HG03575 (cell line): Measurements from ENCODE around the gene ZSWIM4.

ENCODE experiments used
- ATAC-seq: cut with Tn5 transposase; IDR thresholded peaks from one replicate; pipeline ENCODE4 v1.9.1; 2021; ENCODE audit not compliant: unreplicated experiment, insufficient number of reproducible peaks, low FRiP score; ENCODE audit errors: extremely low read depth

Gene ZSWIM4

DNA sequence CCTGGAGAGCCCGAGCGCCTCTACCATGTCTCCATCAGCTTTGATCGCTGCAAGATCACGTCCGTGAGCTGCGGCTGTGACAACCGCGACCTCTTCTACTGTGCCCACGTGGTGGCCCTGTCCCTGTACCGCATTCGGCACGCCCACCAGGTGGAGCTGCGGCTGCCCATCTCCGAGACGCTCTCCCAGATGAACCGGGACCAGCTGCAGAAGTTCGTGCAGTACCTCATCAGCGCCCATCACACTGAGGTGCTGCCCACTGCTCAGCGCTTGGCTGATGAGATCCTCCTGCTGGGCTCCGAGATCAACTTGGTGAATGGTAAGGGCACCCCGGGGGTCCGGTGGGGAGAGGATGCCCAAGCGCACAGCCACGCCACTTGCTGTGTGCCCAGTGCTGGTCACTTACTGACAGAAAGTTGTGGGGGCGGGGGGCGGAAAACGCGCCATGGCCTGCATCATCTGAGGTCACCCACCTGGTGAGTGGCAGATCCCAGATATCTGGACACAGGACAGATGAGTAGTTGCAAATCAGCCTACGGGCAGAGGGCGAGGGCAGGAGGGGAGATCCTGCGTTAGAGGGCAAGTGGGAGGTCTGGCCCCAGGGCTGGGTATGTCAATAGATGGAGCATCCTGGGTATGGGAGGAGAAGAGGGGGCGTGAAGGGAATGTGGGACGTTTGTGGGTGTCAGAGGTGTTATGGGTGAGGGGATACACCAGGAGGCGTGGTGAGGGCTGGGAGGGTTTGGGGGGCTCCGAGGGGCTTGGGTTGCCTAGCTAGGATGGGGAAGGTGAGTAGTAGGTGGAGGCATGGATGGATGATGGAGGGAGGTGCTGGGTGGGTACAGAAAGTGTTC is 9.8 kb downstream of the ZSWIM4 start:
- no peak for ATAC-seq

DNA sequence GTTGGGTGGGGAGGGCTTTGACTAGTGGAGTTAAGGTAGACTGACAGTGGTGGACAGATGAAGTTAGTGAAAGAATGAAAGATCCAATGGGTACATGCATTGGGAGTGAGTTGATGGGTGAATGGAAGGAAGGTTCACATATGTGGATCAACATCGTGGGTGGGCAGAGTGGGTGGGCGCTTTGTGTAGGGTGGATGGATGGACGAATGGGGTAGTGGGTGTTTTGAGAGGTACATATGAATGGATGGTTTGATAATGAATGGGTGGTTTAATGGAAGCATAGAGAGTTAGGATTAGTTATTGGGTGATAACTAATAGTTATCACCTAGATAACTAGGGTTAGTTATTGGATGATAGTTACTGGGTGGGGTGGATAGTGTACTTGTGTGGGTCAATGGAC is 11.5 kb downstream of the ZSWIM4 start:
- ATAC-seq = no peak

DNA sequence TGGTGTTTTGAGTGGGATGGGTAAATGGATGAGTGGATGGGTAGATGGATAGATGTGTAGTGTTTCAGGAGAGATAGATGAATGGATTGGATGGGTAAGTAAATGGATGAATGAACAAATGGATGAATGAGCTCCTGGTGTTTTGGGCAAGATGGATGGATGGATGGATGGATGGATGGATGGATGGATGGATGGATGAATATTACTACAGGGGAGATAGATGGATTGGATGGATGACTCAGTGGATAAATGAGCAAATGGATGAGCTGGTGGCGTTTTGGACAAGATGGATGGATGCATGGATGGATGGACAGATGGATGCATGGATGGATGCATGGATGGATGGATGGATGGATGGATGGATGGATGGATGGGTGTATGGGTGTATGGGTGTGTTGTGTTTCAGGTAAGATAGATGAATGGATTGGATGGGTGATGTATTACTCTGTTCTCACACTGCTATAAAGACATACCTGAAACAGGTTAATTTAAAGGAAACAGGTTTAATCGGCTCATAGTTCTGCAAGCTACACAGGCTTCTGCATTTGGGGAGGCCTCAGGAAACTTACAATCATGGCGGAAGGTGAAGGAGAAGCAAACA is 12.3 kb downstream of the ZSWIM4 start:
- no peak for ATAC-seq

DNA sequence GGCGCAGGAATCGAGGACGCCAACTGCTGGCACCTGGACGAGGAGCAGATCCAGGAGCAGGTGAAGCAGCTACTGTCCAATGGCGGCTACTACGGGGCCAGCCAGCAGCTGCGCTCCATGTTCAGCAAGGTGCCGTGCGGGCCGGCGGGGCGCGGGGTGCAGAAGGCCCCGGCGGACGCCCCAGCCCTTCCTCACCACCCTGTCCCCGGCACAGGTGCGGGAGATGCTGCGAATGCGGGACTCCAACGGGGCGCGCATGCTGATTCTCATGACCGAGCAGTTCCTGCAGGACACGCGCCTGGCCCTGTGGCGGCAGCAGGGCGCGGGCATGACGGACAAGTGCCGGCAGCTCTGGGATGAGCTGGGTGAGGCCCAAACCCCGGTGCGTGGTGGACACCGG is 13.6 kb downstream of the ZSWIM4 start:
- ATAC-seq = no peak

DNA sequence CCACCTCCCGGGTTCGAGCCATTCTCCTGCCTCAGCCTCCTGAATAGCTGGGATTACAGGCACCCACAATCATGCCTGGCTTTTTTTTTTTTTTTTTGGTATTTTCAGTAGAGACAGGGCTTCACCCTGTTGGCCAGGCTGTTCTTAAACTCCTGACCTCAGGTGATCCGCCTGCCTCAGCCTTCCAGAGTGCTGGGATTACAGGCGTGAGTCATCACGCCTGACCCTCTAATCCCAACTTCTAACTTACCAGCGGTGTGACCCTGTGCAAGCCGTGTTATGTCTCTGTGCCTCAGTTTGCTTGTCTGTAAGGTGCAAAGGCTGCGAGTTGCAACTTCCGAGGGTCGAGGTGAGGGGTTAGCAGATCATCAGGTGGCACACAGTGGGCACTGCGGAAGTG is 17.3 kb downstream of the ZSWIM4 start:
- ATAC-seq = no peak

DNA sequence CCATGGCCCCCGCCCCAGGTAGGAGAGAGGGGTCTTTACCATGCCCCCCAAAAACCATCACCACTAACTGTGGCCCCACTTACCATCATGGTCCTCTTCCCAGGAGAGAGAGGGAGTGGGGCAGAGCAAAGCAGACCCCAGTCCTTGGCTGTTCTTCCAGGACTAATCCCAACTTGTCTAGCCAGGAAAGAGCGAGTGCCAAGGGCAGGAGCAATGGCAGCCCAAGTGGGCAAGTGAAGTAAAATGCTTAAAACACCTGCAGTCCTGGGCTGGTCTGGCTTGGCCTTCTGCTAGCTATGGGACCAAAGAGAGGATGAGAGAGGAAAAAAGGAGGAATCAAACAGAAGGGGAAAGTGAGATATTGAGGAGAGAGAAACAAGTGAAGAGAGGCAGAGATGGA is 17.9 kb downstream of the ZSWIM4 start:
- no peak for ATAC-seq

DNA sequence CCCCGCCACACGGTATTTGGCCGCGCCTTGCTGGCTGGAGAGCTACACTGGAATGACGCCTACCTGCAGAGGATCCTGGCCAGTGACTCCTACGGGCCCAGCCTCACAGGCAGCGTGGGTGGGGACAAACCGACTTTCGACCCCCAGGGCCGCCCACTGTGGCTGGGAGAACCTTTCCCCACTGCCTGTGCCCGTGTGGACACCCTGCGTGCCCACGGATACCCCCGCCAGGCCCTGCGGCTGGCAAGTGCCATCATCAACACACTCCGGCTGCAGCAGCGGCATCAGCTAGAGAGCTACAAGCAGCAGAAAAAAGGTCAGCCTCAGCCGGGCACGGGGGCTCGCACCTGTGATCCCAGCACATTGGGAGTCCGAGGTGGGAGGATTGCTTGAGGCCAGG is 19.3 kb downstream of the ZSWIM4 start:
- no peak for ATAC-seq

DNA sequence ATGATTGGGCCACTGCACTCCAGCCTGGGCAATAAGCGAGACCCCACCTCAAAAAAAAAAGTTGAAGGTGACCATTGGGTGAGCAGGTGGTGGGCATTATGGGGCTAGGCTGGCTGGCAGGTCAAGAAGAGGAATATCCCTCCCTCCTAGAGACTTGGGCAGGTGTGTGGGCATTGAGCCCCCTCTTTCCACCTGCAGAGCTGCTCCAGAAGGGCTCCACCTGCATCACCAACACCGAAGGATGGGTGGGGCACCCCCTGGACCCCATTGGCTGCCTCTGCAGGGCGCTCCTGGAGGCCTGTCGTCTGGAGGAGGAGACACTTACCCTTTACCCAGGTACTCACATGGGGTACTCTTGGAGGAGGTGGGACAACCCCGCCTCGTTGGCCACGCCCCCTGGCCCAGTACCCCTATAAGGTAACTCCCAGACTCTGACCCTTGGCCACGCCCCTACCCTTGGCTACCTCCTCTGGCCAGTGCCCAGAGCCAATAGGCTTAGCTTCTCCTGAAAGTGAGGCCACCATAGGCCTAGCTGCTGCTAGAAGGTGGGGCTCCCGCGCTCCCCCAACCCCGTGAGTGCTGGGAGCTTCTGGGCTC is 21.9 kb downstream of the ZSWIM4 start:
- no peak for ATAC-seq

DNA sequence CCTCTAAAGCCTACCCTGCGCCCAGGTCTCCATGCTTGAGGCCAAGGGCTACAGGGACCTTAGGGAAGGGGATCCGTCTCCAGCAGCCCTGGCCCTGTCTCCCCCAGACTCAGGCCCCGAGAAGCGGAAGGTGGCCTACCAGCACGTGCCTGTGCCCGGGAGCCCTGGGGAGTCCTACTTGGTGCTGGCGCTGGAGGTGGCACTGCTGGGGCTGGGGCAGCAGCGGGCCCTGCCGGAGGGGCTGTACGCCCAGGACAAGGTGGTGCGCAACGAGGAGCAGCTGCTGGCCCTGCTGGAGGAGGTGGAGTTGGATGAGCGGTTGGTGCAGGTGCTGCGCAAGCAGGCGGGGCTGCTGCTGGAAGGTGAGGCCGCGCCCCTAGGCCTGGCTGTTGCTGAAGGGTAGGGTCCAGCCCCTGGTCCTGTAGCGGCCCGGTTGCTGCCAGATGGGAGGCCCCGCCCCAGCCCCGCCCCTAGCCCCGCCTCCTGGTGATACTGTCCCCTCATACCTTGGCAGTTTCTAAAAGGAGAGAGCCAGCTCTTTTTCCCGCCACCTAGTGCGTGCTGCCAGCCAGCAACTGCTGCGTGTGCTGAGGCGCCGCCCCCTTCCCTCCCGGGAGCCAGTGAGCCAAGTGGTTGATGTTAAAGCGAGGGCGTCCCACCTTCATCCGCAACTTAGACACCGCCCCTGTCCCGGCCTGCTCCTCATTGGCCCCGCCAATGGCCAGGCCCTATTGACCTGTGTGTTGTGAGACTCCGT is 22.6 kb downstream of the ZSWIM4 start:
- ATAC-seq = no peak

DNA sequence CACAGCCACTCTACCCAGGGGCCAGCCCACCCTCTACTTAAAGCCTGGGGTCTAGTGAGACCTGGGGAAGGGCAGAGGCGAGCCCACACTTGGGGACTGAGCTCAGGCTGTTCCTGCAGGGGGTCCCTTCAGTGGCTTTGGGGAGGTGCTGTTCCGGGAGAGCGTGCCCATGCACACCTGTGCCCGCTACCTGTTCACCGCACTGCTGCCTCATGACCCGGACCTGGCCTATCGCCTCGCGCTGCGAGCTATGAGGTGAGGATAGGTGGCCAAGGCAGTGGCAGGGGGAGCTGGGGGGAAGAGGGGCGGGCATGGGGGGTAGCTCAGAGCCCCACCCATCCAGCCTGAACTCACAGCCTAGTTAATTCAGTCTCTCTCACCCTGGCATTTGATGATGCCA is 24.0 kb downstream of the ZSWIM4 start:
- no peak for ATAC-seq

DNA sequence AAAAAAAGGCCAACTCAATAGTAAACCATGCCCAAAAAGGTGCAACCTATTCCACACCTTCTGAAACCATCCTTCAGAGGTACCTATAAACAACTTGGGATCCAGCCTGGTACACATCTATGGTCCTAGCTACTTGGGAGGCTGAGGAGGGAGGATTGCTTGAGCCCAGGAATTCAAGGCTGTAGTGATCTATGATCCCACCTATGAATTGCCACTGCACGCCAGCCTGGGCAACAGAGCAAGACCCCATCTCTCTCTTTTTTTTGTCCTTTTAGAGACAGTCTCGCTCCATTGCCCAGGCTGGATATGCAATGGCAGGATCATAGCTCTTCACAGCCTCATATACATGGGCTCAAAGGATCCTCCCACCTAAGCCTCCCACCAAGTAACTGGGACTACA is 26.0 kb downstream of the ZSWIM4 start:
- ATAC-seq = no peak

DNA sequence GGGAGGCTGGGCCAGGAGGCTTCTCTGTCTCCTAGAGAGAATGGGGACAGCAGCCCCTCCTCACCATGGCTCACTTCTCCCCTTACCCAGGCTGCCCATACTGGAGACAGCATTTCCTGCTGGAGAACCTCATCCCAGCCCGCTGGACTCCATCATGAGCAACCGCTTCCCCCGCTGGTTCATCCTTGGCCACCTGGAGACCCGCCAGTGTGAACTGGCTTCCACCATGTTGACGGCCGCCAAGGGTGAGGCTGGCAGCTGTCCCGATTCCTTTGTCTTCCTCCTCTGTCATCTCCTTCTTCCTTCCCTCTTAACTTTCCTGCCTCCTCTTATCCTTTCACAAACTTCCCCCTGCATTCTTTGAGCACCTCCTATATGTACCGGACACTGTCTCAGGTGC is 28.0 kb downstream of the ZSWIM4 start:
- ATAC-seq = no peak

DNA sequence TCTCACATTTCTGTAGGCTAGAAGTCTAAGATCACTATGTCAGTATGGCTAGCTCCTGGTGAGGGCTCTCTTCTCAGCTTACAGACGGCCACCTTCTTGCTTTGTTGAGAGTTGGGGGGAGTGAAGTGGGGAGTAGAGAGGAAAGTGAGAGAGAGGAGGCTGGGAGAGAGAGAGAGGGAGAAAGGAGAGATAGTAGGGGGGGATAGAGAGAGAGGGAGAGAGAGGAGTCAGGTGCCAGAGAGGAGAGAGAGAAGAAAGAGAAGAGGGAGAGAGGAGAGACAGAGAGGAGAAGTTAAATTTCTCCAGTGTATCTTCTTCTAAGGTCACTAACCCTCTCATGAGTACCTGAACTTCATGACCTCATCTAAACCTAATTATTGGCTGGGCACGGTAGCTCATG is 28.7 kb downstream of the ZSWIM4 start:
- ATAC-seq = no peak

DNA sequence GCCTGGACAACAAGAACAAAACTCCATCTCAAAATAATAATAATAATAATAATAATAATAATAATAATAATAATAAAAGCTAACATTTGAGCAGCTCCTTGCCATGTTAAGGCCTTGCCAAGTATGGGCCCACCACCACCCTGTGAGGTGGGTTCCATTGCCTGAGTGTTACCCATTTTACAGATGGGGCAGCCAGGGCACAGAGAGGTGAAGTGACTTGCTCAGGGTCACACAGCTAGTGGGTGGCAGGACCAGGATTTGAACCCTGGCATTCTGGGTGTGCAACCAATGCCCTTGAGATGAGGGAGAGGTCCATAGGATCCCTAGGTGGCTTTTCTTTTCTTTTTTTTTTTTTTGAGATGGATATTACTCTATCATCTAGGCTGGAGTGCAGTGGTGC is 29.5 kb downstream of the ZSWIM4 start:
- no peak for ATAC-seq

DNA sequence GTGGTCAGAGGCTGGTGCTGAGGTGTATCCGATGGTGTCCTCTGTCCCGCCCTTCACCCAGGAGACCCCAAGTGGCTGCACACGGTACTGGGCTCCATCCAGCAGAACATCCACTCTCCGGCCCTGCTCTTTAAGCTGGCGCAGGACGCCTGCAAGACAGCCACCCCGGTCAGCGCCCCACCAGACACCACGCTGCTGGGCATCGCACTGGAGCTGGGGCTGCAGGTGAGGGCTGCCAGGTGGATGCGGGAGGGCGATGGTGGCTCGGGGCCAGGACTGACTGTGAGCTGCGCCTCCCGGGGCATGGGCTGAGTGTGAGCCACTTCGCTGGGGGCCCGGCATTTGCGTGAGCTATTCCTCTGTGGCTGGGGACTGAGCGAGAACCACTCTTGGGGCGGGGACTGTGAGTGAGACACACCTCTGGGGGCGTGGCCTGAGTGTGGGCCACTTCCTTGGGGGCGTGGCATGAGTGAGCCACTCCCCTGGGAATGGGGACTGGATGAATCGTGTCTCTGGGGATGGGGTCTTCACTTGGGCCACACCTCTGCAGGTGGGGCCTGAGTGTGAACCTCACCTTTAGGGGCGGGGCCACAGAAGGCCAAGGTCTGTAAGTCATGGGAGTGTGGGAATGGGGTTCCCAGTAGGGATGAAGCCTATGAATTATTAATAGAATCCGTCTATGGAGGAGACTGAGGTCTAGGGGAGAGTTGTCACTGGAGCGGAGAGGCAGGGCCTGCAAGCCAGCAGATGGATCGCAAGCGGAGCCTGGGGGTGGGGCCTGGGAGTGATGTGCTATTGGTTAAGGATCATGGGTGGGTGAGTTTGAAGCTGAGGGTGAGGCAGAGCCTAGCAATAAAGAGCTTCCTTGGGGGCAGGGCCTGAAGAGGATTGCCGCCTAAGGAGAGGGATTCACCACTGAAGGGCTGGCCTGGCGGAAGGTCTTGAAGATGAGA is 30.5 kb downstream of the ZSWIM4 start:
- no peak for ATAC-seq

DNA sequence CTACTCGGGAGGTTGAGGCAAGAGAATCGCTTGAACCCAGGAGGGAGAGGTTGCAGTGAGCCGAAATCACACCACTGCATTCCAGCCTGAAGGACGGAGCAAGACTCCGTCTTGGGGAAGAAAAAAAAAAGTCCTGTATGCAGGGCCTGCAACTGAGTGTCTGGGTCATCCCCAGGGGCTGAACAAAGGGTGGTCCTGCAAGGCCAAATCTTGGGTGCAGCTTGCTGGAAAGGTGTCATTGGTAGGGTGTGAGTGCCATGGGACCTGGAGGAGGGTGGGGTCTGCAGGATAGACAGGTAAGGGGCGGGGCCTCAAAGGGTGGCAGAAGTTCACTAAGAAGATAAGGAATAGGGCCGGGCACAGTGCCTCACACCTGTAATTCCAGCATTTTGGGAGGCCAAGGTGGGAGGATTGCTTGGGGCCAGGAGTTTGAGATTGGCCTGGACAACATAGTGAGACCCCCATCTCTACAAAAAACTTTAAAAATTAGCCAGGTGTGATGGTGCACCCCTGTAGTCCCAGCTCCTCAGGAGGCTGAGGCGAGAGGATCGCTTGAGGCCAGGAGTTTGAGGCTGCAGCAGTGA is 31.5 kb downstream of the ZSWIM4 start:
- ATAC-seq = no peak

DNA sequence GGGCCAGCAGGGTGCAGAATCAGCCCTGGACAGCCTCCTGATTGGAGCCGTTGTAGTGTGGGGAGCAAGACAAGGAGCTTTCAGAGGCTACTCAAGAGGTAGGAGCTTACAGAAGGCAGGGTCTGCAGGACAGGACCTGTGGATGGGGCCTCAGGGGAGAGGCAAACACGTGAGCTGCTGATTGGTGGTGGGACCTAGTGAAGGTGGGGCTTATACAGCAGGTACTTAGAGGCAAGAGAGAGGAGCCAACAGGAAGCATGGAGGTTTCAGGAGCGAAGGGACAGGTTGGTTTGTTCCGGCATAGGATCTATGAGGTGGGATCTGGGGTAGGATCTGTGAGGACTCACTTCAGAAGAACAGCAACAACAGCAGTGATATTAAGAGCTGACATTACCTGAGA is 32.4 kb downstream of the ZSWIM4 start:
- ATAC-seq = no peak

DNA sequence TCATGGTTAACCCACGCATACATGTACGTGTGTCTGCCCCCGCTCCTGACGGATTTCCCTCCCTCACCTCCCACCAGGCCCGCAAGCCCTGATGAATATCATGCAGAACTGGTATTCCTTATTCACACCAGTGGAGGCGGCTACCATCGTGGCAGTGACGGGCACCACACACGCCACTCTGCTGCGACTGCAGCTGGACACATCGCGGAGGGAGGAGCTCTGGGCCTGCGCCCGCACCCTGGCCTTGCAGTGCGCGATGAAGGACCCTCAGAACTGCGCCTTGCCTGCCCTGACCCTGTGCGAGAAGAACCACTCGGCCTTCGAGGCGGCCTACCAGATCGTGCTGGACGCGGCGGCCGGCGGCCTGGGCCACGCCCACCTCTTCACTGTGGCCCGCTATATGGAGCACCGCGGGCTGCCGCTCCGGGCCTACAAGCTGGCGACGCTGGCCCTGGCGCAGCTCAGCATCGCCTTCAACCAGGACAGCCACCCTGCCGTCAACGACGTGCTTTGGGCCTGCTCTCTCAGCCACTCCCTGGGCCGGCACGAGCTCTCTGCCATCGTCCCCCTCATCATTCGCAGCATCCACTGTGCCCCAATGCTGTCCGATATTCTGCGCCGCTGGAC is 35.0 kb downstream of the ZSWIM4 start:
- ATAC-seq = no peak
